RPMI7951 (cell line): ENCODE results near the gene HPX. TPM values are rescaled to one million over a fixed set of nuclear protein-coding genes. Genes with fewer than 3 reads are reported as not detected.
"Not testable (repeated sequence)": the region's sequence is repeated elsewhere in the genome, so short reads cannot be mapped to it uniquely, and the experiment has no call there.

Experiments used
- DNase-seq: peaks from one replicate; pipeline ENCODE4 v3.0.0-alpha.2; 2012; ENCODE audit warnings: low read depth
- total RNA-seq: library from RNA; depleted of rRNA; stranded (reverse); fragments of >200 nt; shearing (Covaris generic); gene quantifications from 2 replicates; pipeline ENCODE4 v1.2.3, GENCODE V29; 2014

The HPX gene
- total RNA-seq, 1 experiment from 2014 or later = 0.48 TPM

DNA sequence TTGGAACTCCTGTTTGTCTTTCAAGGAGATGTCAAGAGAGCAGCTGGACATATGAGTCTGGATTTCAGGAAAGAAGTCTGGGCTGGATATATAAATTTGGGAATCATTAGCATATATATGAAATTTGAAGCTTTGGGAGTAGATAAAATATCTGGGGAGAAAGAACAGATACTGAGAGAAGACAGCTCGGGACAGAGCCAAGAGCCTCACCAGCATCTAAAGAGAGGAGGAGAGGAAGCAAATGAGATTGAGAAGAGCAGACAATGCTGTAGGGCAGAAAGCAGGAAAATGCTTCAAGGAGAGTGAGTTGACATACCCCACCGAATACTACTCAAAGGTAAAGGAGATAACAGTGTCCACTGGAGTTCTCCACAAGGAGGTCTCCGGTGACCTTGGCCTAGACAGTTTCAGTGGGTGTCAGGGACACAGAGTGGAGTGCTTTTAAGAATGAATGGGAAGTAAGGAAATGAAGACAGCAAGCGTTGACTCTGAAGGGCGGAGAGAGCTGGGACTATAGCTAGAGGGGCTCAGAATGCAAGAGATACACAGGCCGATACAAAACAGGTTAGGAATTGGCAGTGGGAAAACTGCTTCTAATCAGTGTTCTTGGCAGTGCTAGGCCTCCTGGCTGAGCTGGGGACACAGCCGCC lies 22.8 kb downstream of the HPX start:
- no peak for DNase-seq

DNA sequence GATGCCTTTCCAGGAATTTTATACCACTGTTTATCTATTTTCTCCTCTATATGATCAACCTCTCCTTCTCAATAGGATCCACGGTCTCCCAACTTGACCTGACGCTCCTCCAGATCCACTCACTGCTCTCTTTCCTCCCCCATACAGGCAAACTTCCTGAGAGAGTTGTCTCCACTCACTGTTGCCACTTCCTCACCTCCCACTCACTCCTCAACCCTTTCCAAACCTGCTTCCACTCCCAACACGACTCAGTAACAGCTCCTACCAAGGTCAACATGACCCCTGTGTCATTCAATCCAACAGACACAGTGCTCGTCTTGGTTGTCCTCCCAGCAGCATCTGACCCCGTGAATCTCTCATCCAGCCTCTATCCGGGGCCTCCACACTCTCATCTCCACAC lies 25.0 kb downstream of the HPX start:
- no peak for DNase-seq

DNA sequence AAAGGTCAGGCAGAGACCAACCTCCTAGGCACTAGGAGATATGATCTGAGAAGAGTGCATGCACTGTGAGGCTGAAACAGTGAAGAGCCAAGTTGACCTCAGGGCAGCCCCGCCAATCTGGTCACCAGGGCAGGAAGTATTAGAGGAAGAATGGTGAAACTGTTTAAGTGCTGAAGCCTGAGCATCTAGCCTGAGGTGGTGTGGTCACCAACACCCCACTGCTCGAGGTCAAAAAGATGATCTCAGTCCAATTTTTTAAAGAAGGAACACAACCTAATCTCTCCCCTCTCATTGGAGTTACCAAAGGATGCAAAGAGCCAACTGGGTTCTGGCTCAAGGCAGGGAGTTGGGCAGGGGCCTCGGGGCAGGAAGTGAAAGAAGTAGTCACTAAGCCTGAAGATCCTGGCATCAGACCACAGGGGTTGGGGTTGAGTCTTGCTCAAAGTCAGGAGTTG lies 25.9 kb downstream of the HPX start:
- peak; percentile 35 for DNase-seq

DNA sequence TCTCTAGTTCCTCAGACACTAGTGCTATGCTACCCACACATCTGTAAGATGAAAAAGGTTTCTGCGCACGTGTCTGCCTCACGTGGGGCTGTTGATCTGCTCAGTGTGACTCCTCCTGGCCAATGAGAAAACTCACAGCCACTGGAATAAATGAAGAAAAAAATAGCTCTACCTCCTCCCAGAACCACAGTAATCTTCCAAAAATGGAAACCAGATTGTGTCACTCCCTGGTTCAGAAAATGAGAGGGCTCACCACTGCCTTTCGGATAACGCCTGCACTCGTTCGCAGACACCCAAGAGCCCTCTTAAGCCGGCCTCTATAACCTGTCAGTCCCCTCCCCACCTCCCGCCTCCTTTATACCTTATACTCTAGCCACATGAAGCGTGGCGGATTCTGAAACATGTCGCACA lies 27.0 kb downstream of the HPX start:
- DNase-seq = no peak

DNA sequence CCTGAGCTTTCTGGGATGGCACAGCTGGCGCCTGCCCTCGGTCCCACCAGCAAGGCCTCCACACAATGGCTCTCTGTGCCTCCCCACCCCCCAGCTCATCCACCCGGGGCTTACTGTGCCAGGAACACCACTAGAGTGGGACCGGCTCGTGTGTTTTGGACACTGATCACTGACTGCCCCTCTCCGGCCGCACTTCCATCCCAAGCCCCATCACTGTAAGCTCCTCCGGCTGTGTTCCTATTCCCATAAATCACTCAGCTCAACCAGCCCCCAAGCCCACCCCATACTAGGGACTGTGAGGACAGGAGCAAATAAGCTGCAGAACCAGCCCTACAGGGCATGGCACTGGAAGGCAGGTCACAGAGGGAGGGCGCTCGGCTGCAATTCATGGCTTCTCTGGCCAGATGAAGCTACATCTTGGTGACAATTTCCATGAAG lies 29.2 kb downstream of the HPX start:
- DNase-seq = no peak

DNA sequence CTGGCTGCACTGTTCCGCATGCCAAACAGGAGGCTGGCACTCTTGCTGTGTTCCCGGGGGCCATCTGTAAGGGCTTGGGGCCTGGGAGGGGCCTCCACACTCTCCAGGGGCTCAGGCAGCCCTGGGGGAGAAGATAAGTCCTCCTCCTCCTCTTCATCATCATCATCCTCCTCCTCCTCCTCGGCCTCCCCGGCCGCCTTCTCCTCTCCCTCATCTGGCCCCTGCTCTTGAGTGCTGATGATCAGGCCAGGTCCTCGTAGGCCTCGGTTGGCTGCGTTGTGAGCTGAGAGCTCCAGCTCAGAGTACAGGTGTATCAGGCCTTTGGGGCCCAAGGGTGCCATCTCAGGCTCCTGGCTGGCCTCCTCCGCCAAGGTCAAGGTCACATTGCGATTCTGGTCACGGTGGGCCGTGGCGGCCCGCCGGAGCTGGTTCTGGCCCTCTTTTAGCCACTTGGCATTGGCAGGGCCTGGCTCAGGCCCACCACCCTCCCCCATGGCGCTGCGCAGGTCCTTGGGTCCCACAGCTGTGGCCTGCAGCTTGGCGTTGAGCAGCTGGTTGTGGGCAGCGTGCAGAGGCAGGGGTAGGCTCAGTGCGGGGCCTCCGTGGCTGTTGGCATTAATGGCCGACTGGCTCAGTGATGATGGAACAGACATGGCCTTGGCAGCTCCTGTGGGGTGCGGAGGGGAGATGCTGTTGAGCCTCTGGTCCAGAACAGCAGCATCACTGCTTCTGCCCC lies 29.9 kb downstream of the HPX start:
- no peak for DNase-seq

DNA sequence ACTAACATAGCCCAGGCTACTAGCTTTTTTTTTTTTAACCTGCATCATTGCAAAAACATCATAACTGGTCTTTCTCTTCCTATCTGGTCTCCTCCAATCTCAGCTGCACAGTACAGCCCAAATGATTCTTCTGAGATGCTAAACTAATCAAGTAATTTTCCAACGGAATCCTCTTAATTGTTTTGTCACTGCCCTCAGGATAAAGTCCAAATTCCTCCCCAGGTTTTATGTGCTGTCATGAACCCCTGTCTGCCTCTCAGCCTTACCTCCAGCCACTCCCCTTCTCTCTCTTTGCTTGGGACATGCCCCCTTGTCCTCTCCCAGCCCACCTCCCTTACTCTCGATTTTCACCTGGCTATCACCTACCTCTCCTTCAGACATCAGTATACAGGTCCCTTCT lies 34.4 kb downstream of the HPX start:
- DNase-seq = no peak

DNA sequence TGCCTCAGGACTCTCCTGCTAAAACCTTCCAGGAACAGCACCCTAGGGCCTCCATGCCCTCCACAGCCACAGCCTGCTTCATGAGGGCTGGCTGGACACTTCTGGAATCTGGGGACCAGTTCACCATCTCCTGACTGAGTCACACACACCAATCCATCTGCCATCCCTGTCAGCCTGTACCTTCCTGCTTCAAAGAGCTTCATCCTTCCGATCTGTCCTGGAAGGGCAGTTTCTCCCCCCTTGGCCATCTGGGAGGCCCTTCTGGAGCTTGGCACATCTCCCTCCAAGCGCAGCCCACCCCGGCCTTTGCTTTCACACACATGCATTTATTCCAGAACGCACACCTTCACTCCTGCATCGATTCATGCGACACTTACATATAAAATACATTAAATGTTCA lies 34.9 kb downstream of the HPX start:
- no peak for DNase-seq

DNA sequence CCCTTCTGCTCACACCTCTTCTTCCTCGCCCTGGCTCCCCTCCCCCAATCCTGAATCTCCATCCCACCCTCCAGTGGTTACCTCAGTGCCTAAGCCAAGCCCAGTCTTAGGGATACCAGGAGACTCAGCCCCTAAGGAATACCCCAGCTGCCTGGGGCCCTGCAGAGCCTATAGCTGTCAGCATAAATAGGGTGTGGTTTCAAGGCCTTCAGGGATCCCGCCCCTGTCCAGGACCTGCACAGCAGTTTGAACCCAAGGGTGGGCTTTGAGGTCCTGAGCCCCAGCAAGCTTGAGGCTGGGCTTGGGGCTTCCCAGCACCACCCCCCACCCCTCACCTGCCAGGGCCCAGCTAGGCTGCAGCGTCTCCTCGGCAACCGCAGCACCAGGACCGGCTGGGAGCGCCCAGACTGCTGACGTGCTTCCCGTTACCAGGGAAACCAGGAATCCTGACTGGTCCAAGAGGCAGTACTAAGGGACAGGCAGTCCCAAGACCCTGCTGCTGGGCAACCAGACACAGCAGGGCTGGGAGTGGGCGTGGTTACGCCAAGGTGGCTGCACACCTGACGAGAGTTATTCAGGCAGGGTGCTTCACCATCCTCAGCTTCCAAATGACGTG lies 35.6 kb downstream of the HPX start:
- DNase-seq = no peak

DNA sequence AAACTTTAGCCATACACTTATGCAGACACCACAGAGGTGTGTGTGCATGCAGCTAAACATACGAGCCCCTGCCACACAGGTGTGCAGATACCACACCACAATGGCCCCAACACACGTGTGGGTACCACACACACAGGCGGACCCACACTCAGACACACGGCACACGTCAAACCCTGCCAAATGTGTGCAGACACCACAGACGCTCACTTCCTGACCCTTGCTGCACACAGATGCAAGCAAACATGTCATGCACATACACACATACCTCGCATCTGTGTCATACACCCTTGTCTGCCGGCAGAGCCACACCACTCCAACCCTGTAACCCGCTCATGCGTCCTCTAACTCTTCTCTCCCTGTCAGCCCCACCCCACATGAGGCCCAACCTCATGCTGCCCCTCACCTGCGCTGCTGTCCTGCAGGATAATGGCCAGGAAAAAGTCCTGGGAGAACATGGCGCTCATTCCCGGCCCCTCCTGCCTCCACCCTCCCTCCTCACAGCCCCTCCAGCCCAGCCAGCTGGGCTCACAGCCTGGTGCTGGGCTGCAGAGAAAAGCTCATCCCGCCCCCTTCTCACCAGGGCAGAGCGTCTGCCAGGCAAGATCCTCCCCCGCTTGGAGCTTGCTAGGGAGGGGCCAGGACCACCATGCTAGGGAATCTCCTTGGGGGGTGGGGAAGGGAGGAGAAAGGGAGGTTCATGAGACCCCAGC lies 36.3 kb downstream of the HPX start:
- no peak for DNase-seq

DNA sequence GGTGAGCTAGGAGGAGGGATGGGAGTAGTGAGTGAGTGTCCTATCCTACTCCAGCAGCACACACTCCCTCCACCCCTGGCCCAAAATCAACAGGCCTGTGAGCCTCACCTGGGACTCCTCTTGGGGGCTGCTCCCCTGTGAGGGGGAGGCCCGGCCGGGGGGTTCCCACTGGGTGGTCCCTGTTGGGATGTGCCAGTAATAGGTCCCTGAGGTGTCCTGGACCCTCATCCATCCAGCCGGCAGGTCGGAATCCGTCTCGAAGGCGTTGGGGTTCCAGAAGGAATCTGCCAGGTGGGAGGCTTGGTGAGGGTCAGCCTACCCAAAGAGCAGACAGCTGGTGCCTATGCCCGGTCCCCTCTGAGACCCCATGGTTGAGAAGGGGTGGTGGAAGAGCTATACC lies 37.2 kb downstream of the HPX start:
- DNase-seq = no peak

DNA sequence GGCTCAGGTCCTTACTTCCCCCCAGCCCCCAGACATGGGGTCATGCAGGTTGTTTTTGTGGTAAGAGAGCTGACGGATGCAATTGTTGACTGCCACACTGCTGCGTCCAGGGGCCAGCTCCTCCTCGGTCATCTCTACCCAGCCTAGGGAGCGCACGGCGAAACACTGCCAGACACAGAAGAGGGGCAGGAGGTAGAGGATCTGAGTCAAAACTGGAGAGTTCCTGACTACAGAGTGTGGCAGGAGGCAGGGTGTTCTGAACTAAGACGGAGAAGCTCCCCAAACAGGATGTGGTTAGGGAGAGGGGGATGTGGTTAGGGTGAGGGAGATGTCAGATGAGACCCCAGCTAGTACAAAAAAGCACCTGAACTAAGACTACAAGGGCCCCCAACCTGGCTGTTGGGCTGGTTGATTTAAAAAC lies 38.2 kb downstream of the HPX start:
- no peak for DNase-seq

DNA sequence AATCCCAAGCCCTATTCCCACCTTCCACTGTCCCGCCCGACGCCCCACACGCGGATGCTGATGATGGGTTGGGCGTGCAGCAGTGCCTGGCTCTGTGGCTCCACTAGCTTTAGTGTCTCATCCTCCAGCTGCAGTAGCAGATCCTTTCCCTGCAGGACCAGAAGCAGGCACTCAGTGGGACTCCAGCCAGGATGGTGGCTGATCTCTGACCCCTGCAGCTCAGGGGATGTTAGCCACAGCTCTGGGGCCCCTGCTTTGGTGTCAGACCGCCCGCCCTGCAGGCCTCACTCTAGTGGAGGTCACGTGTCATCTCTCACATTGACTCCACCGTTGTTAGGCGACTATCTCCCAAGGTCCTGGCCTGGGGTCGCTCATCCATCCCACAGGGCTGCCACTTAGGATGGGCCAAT lies 38.7 kb downstream of the HPX start:
- DNase-seq = no peak

DNA sequence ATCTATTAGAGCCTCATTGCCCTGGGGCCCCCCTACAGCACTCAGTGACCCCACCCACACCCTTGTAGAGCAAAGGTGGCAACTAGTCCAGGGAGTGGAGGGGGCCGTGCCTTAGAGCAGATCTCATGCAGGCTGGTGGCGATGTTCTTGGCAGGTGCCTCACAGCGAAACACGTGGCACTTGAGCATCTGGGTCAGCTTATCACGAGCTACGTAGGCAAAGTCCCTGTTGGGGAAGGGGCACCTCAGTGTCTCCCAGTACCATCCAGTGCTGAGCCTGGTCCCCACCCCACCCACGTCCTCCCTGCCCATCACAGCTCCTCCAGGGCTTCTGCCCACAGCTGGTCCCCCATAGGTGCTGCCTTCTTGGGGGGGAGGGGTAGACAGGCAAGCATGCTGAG lies 39.3 kb downstream of the HPX start:
- no peak for DNase-seq

DNA sequence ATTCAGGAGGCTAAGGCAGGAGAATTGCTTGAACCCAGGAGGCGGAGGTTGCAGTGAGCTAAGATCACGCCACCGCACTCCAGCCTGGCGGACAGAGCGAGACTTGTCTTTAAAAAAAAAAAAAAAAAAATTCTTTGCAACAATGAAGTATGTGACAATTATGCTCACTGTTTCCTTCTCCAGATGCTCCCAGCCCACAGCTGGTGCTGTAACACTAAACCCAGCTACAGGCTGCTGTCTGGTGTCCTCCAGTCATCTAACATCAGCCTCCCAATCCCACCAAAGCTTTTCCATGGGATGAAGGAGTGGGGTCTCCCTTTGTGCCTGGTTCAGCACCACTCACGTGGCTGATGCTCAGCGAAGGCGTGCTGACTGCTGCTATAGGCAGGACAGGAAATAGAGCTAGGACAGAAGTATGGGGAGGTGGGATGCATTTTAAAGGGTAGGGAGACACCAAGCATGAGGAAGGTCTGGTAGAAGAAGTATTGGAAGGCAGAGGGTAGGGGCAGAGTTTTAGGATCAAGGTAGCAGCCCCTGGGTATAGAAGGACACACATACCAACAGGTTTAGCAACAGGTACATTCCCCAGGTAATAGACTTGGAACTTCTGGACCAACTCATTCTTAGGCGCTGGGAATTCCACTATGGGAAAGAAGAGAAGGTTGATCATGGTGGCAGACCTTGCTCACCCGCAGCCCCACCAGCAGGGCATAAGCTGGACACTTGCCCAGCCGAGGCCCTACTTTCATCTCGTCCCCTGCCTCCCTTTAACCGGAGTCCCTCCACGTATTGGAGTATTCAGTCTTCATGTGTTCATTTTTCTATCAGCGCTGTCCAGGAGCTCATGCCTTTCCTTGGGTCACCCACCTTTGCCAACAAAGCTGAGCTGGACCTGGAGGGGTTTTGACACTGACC lies 40.1 kb downstream of the HPX start:
- DNase-seq = no peak

DNA sequence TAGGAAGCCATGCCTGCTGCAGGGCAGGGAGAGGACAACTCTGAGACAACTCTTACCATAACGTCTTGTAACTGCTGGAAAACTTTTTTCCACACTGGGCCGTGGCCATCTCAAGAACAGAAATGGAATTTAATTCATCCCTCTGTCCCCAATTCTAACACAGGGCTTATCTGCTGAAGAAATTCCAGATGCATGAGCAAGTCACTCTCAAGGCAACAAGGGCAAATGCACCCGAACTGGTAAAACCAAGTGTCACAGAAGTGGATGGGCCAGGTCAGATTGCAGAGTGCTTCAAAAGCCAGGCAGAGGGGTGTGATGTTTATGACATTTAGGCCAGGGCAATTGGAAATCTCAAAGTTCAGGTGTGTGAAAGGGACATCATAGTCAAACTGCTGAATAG lies 43.2 kb downstream of the HPX start:
- DNase-seq = no peak

DNA sequence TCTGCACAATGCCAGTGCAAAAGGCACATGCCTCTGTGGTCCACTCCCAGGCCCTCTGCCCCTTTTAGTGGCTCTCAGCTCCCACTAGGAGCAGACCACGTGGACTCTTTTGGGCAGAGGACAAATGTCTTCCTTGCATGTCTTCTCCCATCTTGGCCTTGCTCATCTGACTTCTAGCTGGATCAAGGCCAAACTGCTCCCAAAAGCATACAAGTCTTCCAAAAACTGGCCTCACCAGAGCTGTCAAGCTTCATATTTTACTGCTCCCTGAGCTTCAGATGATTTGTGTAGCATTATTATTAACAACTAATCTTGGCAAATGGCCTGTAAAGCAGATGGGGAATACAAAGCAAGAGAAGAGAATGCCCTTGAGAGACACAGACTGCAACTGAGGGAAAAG lies 43.6 kb downstream of the HPX start:
- no peak for DNase-seq

DNA sequence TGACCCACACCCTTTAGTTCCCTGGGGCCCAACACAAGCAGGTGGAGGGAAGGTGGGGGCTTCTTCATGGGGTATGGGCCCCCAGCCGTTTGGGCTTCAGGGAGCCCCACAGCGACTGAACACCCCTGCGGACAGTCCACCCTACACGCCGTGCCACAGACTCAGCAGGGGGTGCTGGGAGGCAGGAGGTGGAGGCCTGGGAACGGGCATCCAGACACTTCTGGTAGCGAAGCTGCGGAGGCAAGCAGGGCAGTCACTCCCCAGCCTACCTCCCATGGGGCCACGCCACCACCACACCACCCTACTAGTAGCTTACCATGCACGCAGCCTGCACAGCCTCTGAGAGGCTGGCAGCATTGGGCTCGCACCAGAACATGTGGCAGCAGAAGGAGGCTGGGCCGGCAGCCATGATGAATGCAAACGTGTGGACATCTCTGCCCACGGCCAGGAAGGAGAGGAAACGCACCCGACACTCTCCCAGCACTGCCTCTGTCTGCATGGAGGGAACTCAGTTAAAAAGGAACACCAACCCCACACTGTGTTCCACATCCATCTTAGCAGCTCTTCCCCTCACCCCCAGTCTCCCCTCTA lies 45.2 kb downstream of the HPX start:
- DNase-seq = no peak

DNA sequence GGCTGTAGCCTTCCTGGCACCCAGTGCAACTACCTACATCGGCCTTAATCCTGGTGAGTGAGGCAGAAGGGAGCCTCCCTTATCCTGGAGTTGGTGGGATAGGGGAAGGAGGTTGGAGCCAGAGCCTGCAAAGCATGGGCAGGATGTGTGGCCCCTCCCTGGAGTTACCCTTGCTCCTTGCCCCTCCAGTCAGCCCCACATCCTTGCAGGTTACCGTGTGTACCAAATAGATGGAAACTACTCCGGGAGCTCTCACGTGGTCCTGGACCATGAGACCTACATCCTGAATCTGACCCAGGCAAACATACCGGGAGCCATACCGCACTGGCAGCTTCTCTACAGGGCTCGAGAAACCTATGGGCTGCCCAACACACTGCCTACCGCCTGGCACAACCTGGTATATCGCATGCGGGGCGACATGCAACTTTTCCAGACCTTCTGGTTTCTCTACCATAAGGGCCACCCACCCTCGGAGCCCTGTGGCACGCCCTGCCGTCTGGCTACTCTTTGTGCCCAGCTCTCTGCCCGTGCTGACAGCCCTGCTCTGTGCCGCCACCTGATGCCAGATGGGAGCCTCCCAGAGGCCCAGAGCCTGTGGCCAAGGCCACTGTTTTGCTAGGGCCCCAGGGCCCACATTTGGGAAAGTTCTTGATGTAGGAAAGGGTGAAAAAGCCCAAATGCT lies 46.7 kb downstream of the HPX start:
- DNase-seq = no peak

DNA sequence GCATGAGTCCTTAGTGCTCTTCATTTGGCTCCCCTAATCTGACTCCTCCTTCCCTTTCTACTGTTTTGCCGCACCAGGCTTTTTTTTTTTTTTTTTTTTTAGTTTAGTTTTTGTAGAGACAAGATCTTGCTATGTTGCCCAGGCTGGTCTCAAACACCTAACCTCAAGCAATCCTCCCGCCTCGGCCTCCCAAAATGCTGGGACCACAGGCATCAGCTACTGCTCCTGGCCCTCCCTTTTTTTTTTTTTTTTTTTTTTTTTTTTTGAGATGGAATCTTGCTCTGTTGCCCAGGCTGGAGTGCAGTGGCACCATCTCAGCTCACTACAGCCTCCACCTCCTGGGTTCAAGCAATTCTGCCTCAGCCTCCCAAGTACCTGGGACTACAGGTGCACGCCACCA lies 48.5 kb downstream of the HPX start:
- not testable (repeated sequence) for DNase-seq
